ENCODE measurements around the gene PAQR8.

The PAQR8 gene

DNA sequence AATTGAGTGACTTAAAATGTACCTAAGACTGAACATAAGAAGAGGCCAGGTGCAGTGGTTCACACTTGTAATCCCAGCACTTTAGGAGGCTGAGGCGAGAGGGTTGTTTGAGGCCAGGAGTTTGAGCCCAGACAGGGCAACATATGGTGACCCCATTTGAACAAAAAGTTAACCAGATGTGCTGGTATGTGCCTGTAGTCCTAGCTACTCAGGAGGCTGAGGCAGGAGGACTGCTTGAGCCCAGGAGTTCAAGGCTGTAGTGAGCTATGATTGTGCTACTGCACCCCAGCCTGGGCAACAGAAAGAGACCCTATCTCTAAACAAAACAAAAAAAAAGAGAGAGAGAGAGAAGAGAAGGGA is 10.1 kb upstream of the PAQR8 start:
- DNase-seq, result no peak

DNA sequence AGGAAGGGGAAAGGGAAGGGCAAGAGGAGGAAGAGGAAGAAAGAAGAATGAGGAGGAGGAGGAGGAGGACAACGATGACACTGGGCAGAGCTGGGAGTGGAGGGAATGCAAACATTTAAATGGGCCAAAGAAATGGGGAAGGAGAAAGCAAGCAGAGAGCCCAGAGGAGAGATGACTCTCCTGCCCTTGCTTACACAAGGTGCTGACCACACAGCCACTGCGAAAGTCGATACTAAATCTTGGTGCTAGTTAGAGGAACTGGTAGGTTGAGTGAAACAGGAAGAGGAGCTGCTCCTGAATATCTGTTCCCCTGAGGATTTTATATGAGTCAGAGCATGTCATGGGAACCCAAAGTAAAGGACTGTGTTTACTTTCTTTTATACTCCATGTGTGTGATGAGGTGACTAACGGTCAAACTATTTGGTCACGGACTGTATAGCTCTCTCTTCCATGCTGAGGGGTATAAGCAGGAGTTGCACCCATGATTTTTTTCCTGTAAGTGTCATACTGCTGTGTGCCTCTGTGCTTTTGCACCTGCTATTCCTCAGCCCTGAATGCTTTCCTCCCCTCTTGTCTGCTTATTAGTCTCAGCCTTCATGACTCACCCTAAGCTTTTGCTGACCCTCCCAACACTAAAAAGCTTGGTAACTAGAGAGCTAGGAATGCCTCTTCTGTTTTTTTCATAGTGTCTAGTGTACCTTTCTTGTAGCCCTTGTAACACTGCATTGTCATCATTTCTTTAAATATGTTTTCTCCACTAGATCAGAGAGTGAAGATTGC is 9.5 kb upstream of the PAQR8 start:
- DNase-seq, result no peak

DNA sequence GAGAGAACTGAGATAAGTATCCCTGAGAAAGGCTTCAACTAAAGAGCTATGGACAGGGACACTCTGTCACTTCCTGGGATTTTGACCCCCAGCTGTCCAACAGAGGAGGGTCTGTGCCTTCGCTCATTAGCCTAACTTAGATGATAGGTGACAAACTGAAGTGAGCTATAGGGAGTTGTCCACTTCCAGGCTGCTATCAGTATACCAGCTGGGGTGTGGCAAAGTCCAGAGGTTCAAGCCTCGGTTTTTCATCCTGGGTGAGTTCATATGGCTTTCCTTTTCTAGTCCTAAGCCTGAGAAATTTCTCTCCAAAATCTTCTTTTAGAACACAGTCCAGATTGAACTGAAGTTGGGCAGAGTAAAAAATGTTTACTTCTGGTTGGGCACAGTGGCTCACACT is 5.9 kb upstream of the PAQR8 start:
- DNase-seq, result no peak

DNA sequence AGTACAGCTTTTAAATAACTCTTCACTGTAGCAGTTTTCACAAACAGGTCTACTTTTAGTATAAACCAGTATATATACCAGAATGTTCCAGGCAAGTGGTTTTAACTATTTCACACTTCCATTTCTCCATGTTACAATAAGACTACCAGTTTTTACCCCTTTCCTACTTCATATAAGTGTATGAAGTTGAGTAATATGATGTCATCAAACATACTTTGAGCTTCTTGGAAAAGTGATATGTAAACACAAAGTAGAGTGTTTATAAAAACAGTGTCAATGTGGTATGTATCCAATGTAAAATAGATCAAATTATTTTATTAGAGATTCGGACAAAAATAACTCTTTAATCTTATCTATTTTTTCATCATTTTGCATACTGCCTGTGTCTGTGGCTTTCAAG is 2.5 kb upstream of the PAQR8 start:
- DNase-seq, result no peak

GRCh38 chr6:52360028-52360427 is 1.9 kb upstream of the PAQR8 start:
- no peak for DNase-seq

DNA sequence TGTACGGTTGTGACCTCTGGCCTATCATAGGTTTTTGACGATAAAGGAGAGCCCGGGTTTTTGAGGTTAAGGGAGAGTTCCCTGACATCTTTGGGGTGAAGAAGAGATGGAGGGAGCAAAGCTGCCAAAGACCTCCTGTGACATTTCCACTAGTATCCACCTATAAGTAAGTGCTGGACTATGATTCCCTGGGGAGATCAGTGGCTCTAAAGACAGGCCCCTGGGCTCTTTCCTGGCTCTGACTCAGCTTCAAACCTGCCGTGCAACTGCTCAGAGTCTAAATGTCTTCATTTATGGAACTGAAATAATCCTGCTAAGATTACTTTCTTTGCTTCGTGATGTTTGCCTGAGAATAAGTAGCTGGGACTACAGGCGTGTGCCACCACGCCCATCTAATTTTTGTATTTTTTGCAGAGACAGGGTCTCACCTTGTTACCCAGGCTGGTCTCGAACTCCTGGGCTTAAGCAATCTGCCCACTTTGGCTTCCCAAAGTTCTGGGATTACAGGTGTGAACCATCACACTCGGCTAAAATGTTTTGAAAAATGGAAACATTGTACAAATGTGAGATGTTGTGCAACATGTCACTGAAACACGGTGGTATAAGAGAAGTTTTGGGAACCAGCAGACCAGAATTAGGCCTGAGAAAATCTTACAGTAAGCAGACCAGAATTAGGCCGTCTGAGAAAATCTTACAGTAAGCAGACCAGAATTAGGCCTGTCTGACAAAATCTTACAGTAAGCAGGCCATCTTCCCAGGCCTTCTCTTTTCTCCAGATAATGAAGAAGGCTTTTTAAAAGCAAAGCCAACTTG is 1.1 kb upstream of the PAQR8 start:
- no peak for DNase-seq

- DNase-seq, result peak; percentile 43
Measured at GRCh38 chr6:52361414-52361944, 472 bp upstream of the PAQR8 start.

DNA sequence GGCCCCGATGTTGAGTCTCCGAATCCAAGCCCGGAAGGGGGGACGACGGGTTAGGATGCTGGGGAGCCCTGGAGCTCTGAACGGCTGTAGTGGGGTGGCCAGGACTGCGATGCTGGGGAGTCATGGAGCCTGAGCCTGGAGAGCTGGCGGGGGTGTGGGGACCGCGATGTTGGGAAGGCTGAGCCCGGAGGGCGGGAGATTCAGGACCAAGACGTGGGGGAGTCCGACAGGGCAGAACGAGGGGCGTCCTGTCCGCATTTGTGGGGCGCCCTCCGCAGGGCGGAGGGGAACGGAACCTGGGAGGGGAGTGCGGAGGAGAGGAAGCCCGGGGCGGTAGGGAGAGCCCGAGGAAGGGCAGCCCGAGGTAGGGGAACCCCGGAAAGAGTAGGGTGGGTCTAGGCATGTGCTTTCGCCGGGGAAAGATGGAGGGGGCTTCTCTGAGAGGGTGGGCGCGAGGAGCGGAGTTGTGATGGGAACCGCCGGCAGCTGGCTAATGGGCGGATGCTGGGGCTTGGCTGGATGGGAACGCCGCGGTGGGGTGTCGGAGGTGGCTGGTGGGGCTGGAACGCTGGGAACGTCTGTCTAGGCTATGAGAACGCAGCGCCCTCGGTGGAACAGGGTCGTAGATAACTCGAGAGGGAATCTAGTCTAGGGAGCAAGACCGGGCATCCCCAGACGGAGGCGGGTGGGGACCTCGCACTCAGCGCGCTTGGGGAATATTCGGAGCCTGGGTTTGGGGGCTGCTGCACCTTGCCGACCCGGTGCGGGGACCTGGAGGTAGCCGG is 684 bp downstream of the PAQR8 start:
- peak; percentile 47 for DNase-seq

DNA sequence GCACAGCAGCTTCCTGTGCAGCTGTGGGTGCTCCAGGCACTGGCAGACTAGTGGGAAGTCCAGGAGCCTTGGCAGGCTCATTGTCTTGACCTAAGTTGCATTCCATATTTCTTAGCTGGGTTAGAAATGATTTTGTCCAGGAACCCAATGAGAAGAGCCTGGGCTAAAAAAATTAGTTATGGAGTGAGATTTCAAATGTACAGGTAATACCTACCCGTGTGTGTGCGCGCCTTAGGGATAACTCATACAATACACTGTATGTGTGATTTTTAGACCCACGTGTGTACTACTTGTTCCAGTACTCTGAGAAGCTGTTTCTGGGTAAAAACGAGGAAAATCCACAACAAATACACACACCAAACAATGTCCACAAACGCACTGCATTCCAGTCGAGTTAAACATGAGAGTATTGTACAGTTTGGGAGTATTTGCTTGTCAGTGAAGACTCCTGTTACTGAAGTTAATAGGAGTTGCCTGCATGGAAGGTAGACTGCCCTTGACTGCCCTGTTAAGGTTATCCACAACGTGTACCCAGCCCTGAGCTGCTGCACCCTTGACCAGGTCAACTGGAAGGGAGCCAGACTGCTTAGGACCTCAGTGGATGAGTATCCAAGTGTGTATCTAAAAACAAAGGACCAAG is 1.4 kb downstream of the PAQR8 start:
- no peak for DNase-seq

DNA sequence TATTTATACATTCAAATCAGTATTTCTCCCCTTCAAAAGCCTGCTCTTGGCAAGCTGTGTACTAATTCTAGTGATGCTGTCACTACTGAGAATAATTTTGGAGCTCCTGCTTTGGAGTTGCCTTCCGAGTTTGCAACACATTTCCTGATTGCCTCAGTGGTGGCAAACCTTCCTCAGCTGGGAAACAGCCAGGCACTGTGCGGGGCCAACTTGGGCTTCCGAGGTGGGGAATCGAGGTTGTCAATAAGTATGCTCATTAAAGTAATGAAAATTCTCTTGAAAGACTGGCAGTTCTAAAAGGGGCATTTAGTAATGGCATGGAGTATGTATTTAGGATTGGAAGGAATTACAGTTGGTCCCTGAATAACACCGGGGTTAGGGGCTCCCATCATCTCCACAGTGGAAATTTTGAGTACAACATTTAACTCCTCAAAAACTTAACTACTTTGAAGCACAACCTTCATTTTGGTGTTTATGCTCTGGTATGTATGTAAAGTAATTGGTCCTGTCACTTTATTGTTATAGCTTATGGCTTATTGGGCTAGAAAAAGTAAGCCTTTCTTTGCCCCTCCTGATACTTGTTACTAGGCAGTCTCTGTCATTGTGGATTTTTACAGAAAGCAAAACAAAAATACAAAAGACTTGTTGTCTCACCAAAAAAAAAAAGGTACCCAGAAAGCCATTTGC is 2.7 kb downstream of the PAQR8 start:
- no peak for DNase-seq

- no peak for DNase-seq
Measured at GRCh38 chr6:52365317-52365716, 3.4 kb downstream of the PAQR8 start.

GRCh38 chr6:52365866-52366540 is 4.1 kb downstream of the PAQR8 start:
- no peak for DNase-seq

DNA sequence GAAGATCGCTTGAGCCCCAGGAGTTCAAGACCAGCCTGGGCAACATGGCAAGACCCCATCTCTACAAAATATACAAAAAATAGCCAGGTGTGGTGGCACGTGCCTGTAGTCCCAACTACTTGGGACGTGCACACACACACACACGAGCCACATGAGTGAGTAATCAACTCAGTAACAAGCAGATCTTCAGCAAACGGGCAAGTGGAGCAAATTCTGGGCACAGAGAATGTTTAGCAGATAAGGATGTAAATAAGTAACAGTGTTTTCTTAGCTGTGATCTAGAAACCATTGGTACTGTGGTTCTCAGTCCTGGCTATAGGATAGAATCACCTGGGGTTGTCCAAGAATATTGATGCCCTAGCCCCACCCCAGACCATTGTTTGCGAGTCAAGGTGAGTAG is 6.1 kb downstream of the PAQR8 start:
- no peak for DNase-seq

DNA sequence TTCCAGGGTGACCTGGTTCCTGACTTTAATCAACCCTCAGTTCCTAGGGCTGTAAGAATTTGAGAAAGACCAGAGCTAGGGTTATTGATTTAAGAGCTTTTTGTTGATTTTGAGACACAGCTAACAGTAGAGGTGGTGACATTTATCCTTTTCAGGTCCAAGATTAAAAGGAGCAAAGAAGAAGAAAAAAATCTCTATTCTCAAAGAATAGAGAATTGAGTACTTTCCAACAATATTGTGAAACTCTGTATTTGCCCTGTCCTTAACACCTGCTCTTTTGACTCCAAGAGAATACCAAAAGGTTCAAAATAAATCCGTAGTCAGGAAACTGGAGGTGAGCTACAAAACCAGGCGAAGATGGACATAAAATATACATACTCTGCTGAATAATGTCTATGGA is 7.3 kb downstream of the PAQR8 start:
- DNase-seq, result no peak

GRCh38 chr6:52371656-52372191 is 9.8 kb downstream of the PAQR8 start:
- DNase-seq, result peak; percentile 43

GRCh38 chr6:52373151-52373690 is 11.3 kb downstream of the PAQR8 start:
- DNase-seq, result no peak

- DNase-seq, result no peak
Measured at GRCh38 chr6:52374247-52374646, 12.3 kb downstream of the PAQR8 start.

GRCh38 chr6:52375780-52376556 is 14.0 kb downstream of the PAQR8 start:
- DNase-seq, result no peak

- no peak for DNase-seq
Measured at GRCh38 chr6:52376763-52377162, 14.8 kb downstream of the PAQR8 start.

GRCh38 chr6:52377538-52378221 is 15.7 kb downstream of the PAQR8 start:
- no peak for DNase-seq

Measured in left hindlimb (tissue), 1 donor.